Activated CD8-positive, alpha-beta memory T cell treated with anti-CD3 and anti-CD28 coated beads, Interleukin-2, amount 50 U/mL, for 24 hours (primary cell): ENCODE measurements around the gene PPP1R2.

Experiments
- DNase-seq: peaks from one replicate; pipeline ENCODE4 v3.0.0-alpha.2; 2020; ENCODE audit errors: extremely low read depth

Gene PPP1R2

DNA sequence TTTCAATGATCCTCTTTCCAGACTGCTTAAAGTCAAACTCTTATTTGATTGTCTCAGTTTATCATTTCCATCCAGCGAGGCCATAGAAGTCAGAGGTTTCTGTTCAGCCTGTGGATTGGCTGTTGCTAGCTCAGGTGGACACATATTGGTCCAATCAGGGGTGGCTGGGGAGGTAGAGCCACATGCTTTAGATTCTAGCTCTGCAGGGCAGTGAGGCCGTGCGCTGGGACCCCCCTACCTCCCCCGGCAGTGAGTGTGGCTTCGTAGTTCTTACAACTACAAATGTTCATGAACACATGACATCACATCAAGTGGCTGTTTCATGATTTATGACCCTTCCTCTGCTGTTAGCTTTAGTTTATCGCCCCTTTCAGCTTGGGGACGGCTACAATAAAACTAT, 22.6 kb upstream of the PPP1R2 start:
- DNase-seq, result no peak

DNA sequence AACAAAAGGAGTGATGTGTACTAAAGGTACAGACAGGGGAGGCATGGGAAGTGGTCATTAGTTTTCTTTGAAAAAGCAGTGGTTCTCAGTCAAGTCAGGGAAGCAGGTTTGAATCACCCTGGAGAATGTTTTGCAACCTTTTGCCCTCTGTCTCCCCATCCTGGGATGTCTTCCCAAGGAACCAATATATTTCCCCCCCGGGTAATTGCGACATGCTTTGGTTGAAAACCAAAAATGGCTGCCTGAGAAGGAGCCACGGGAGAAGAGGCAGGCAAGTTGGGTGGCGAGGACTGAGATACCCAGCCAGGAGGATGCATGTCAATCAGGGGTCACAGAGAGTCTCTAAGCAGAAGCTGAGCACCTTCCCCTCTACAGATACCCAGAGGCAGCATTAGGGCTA, 20.2 kb upstream of the PPP1R2 start:
- DNase-seq, result no peak

DNA sequence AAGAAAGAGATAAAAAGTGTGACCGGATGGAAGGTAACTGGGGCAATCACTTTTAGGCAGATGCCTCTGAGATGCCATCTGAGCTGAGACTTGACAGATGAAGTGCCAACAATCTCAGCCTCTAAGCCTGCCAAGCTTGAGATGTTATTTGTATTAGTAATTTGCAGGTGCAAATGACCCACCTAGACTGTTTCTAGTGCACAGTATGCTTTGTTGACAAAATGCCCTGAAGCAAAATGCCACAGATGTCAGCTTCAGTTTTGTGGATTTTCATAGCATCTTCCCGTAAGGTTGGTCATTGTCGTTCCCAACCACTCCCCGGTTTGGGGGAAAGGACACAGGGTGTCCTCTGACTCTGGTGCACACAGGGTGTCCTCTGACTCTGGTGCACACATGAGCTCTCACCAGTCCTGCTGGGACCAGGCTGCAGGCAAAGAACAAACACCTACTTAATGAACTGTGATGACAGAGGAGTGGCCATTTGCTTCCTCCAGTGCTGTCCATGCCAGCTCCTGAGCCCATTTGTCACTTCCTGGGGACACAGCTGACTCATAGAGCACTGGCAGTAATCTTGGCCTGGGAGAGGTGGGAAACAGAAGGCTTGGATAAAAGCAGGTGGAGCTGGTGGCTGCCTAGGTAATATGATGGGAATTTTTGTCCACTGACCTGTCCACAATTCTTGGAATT, 16.7 kb upstream of the PPP1R2 start:
- no peak for DNase-seq

DNA sequence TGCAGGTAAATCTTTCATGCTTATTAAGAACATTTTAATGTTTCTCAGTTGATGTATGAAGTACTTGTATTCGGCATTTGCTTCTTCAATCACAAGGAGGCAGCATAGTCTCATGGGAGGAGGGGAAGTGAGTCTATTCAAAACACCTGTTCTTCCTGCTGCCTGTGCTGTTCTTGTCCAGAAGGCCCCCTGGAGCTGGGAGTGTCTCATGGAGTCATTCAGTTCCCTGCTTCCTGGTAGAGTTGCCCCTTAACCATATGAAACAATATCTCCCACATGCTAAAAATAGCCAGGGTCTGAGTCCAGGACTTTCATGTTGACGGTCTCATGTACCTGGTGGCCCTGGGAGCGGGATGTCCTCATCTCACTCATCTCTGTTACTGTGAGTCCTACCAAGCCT, 15.5 kb upstream of the PPP1R2 start:
- no peak for DNase-seq

DNA sequence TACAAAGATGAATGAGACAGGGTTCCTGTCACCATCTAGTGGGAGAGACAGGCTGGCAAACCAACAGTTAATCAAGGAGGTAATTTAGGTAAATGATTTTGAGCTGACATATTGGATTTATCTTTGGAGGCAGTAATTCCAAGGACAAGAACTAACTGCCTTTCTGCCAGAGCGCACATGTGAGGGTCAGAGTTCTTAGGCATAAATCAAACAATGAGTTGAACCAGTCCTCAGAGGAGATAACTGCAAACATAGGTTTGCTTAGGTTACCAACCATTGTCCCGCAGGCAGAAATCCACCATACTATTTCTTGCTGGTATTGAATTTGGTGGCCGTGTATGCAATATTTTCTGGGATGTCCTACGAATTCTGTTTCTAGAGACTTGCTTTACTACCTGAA, 14.2 kb upstream of the PPP1R2 start:
- no peak for DNase-seq

DNA sequence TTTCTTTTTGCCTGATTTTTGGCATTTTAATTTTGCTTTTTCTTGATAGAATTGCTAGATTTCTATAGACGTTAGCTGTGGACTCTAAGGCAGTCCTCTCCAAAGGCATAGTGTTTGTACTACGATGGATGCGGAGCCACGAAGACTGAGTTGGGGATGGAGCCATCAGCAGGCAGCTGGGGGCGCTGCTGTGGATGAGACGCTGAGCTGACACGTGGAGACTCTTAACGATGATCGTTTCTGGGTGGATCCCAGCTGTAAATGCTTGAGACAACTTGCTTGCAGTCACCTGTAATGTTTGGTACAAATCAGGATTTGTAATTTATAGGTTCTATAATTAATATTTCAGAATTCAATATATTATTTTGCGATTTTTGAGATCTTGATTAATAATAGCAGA, 13.3 kb upstream of the PPP1R2 start:
- DNase-seq, result no peak

DNA sequence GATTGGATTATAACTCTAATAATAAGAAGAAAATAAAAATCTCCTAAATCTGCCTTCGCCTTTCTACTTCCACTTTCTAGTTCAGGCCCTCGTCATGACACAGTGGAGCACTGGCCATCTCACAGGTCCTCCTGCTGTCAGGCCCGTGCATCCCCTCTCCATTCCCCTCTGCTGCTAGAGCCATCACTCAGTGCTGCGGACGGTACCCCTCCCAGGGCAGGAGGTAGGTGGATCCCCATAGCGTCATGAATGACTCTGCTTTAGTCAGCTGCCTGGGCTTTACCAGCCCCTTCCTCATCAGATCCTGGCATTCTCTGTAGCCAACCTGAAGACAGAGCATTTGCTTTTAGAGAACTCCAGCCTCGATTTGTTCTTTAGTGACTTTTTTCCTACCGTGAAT, 12.0 kb upstream of the PPP1R2 start:
- no peak for DNase-seq

DNA sequence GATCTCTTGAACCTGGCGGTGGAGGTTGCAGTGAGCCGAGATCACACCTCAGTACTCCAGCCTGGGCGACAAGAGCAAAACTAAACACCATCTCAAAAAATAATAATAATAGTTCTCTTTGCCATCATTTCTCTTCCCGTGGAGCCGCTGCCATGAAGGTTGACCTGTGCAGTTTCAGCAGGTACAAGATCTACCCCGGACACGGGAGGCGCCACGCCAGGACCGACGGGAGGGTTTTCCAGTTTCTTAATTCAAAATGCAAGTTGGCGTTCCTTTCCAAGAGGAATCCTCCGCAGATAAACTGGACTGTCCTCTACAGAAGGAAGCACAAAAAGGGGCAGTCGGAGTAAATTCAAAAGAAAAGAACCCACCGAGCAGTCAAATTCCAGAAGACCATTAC, 11.3 kb upstream of the PPP1R2 start:
- no peak for DNase-seq

DNA sequence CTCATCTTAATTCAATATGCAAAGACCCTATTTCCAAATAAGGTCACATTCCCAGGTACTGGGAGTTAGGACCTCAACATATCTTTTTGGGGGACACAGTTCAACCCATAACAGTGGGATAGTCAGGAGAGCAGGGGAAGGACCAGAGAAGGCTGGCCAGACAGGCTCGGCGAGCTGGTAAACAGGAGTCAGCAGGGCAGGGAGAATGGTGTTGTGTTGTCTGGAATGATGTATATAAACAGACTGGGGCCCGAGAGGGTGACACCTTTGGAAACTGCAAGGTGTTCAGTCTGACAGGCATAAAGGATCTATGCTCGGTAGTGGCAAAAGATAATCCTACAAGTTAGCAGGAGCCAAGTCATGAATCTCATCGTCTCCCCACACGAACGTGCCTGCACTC, 10.1 kb upstream of the PPP1R2 start:
- DNase-seq, result no peak

DNA sequence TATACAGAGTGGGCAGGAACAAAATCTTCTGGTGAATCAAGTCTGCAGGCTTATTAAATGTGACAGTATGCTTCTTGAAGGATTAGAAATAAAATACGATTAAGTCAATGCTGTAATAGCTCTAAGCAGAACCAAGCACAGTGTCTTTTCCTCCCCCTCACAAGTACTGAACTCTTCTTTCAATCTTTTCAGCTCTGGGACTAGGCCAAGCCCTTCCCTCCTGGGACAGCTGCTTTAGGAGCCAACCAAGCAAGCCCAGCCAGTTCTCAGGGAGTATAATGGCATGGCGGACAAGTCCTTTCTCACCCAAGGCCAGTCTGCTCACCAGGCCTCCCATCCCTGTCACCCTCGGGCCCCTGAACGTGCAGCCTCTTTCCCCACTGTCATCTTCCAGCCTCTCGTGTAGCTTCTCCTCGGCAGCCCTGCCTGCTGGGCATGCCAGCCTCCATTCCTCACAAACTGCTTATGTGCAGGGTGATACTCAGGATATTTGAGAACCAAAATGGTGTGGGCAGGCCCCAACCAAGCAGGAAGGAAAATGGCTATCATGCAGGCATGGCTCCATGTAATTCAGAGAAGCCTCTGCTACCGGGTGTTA, 8.4 kb upstream of the PPP1R2 start:
- DNase-seq, result no peak

DNA sequence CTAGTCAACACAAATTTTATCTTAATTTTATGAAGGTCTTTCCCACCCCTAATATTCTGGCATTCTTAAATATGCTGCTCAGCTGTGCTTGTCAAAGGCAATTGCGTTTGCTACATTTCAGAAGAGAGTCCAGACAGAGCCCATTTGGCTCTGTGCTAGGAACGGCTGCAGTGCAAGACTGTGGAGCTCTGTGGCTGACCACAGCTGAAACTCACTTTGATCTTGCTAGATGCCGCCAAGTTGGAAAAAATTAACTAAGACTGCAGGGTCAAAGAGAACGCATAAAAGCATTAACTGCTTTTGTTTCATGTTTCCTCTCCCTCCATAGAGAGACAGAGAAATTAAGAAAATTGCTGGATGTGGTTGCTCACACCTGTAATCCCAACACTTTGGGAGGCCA, 7.6 kb upstream of the PPP1R2 start:
- no peak for DNase-seq

DNA sequence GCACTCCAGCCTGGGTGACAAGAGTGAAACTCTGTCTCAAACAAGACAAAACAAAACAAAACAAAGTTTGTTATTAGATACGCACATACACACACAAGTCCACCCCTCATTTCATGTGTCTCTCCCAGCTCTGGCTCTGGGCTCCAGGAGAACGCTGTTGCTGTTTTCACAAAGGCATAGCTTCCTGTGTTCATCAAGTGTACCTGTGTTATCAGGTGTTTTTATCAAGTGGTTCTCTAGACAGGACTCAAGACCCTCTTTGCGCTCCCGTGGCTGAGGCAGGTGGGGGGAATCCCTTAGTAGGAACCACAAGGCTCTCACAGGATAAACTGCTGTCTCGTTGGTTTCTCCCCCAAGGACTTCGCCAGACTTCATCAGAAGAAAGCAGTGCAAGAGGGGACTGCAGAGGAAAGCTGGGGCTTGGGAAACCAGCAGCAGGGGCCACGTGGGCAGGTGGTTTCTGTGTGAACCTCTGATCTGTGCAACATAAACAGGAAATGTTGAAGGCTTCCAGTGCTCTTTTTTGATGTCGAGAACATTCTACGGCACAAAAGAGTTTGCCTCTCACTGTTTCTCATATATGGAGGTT, 6.9 kb upstream of the PPP1R2 start:
- DNase-seq, result peak; percentile 63

DNA sequence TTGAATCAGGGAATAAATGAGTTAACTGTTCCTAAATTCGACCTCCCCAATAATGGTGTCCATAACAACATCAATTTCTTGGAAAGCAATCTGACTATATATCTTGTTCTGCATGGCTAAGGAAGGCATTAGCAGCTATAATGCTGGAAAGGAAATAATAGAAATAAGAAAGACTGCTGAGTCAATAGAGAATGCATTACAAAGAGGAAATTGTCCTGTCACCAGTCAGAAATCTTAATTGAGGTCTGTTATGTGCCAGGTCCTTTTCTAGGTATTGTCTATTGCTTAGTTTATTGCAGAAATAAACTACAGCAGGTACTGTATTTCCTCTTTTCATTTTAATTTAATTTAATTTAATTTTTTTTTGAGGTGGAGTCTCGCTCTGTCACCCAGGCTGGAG, 5.9 kb upstream of the PPP1R2 start:
- DNase-seq, result no peak

DNA sequence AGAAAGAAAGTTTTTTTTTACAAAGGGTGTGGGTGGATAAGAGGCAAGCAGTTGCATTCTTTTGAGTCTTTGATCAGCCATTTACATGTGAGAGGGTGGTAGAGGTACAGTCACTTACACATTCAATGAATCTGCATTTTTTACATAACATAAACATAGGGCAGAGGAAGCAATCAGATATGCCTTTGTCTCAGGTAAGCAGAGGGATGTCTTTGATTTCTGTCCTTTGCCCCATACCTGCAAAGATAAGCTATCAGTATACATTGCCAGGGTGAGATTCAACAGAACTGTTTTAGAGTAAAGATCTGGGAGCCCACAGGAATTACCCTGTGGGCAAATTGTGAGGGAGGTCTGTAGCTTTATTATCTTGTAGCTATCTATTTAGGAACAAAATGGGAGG, 5.4 kb upstream of the PPP1R2 start:
- no peak for DNase-seq

DNA sequence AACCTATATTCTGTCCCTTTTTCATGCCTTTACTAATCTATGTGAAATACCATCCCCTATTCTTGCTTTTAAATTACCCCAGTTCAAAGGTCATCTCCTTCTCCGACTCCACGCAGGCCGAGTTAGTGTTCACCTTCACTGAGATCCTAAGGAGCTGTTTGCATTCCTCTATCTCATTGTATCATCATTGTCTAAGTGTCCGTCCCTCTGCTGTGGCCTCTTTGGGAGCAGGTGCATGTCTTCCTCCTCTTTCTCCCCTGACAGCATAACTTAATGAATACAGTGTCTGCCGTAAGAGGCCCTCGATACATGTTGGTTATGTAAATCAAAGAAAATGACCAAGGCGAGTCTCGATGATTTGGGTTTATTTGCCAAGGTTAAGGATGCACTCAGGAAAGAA, 4.9 kb upstream of the PPP1R2 start:
- DNase-seq, result no peak

DNA sequence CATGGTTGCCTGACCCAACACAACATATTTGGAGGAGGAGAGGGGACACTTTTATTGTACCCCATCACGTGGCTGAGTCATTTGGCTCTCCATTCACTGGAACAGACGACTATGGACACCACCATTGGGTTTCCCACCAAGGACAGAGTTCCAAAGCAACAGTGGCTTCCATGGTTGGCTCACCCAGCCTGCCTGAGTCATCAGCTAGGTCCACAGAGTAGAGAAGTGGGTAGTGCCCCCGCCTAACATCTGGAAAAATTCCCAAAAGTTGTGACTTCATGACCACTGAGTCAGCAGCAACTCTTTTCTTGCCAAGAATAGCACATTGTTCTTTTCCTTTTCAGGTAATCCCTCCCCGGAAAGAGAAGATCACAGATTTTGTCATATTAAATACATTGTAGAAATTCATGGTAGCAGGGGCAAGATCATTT, 3.0 kb upstream of the PPP1R2 start:
- DNase-seq, result no peak

DNA sequence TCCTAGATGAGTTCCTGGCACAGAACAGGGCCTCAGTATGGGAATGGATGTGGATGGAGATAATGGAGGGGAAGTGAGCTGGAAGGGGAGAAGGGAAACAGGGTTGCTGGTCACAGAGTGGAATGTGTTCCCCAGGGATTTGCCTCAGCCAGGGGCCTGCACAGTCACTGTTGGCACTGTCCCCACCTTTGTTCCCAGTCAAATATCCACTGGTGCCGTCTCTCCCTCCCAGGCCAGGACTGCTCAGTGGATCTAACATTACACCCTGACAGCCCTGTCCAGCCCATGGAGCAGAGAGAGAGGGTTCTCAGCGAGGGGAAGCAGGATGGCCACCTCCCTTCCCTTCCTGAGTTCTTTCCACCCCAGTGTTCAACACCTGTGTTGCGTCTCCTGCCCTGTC, 1.5 kb upstream of the PPP1R2 start:
- DNase-seq, result no peak

DNA sequence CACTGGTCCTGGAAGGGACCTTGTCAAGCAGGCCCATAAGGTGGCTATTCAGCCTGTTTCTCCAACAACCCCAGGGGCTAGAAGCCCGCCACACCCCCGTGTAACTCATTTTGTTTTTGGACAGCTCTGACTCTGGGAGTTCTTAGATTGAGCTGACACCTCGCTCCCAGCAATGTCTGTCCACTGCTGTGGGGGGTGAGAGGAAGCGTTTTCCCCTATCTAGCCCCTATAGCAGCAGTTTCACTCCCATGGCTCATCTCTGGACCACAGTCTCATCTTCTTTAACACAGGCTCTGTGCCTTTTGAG, 1.1 kb upstream of the PPP1R2 start:
- DNase-seq, result no peak

DNA sequence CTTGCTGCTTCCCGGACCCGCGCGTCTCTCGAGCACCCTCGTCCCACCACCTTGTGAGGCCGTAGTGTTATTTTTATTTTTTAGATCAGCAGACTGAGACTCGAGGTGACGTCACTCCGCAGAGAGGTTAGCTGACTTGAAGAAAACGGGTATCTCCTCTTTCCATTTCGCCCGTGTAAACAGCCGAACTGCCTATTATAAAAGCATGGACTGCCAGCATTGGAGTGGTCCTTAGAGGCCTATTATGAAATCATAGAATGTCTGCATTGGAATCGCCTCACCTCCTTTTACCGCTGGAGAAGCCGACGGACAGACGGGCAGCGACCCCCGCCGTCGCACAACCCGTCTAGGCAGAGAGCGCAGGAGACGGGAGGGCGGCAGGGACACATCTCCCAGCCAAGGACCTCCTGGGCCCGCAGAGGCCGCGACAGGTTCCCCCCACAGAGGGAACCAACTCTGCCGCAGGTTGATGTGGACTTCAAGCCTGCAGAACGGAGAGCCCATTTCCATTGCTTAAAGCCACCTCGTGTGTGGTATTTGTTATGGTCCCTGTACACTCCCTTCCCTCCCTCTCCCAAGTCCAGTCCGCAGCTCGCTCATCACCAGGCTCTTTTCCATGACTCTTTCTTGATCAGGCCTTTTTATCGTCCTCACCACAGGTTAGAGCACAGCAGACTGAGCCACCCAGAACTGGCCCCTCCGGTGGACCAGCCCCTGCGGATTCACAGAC, 540 bp upstream of the PPP1R2 start:
- no peak for DNase-seq

DNA sequence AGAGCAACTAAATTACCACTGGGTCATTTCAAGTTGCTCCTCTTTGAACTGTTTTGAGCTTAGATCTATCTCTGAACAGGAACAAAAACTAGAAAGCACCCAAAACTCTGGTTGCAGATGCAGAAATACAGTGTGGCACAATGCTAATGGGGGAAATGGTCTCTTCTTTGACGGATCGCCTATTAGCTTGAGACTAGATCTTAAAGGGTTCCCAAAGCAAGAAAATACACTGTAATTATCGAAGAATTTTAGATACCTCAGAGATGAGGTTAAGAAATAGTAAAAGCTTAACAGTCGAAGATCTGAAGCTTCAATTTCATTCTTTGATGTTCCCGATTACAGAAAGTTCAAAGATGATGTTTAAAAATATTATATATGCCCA, 818 bp downstream of the PPP1R2 start:
- no peak for DNase-seq

DNA sequence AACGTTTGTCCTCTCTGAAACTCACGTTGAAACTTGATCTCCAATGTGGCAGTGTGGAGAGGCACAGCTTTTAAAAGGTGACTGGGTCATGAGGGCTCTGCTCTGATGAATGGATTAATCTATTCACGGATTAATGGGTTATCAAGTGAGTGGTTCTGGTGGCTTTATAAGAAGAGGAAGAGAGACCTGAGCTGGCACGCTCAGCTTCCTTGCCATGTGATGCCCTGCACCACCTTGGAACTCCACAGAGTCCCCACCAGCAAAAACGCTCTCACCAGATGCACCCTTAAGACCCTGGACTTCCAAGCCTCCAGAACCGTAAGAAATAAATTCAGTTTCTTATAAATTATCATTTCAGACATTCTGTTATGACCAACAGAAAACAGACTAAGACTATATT, 2.6 kb downstream of the PPP1R2 start:
- no peak for DNase-seq

DNA sequence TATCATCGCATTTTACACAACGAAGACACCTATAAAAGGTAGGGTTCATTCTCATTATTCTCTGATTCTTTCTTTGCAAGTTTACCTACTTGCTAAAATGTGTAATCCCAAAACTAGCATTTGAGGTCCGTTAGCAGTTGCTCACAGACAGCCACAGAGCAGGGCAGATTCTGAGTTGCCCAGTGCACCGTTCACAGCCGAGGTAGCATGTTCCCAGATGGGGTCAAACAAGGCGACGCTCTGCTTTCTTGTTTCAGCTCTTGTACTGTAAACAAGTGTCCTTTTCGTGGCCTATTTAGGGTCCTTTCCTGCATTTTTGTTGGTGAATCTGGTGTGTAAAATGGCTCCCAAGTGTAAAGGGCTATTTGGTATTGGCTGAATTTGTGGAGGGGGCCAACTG, 3.1 kb downstream of the PPP1R2 start:
- DNase-seq, result no peak

DNA sequence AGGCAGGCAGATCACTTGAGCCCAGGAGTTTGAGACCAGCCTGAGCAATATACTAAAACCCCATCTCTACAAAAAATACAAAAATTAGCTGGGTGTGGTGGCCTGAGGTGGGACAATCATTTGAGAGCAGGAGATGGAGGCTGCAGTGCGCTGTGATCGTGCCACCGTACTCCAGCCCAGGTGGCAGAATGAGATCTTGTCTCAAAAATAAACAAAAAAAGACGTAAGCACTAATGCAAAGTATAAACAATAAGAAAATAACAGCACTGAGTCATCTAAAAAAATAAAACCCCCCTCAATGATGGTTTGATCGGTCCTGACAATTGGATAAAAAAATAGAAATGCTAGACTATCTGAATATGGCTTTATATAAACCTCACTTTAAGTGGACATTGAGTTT, 3.6 kb downstream of the PPP1R2 start:
- no peak for DNase-seq
